T-helper 1 cell treated with Interleukin-12 subunit alpha and Interleukin-12 subunit beta and Interleukin-4 antibody, amounts not matched to agents 30 μg/mL and 1 μg/mL, for 36 hours (primary cell): Measurements from ENCODE around the gene AKAP13.

Experiments
- H3K27ac Mint-ChIP-seq: one replicate; pipeline ENCODE4 v1.8.0; 2021; ENCODE audit warnings: mild to moderate bottlenecking, mixed read lengths
- H3K27me3 Mint-ChIP-seq: one replicate; pipeline ENCODE4 v1.8.0; 2021; ENCODE audit warnings: low read depth, mixed read lengths
- H3K36me3 Mint-ChIP-seq: one replicate; pipeline ENCODE4 v1.8.0; 2021; ENCODE audit warnings: low read depth, mixed read lengths
- H3K4me1 Mint-ChIP-seq: one replicate; pipeline ENCODE4 v1.8.0; 2021; ENCODE audit warnings: low read depth, mixed read lengths
- H3K4me3 Mint-ChIP-seq: one replicate; pipeline ENCODE4 v1.8.0; 2021; ENCODE audit warnings: mild to moderate bottlenecking, moderate library complexity, mixed read lengths
- H3K9me3 Mint-ChIP-seq: one replicate; pipeline ENCODE4 v1.8.0; 2021; ENCODE audit warnings: mixed read lengths

Gene AKAP13

GRCh38 chr15:85609492-85609891 lies 229.1 kb downstream of the AKAP13 start:
- peaks cover 20% of the 10 kb centered on the region for H3K36me3 Mint-ChIP-seq
- peaks cover 23% of the 10 kb centered on the region for H3K4me1 Mint-ChIP-seq
- H3K9me3 Mint-ChIP-seq, result no peaks in the 10 kb centered on the region
- no peaks in the 10 kb centered on the region for H3K27me3 Mint-ChIP-seq
- no peak overlapping the region for H3K27ac Mint-ChIP-seq
- H3K4me3 Mint-ChIP-seq, result no peak overlapping the region

GRCh38 chr15:85611361-85611760 lies 231.0 kb downstream of the AKAP13 start:
- Mint-ChIP-seq H3K27ac (no peak overlapping the region), H3K9me3 (no peaks in the 10 kb centered on the region), H3K27me3 (no peaks in the 10 kb centered on the region), H3K4me1 (peaks cover 26% of the 10 kb centered on the region), H3K36me3 (peaks cover 14% of the 10 kb centered on the region), H3K4me3 (no peak overlapping the region)

DNA sequence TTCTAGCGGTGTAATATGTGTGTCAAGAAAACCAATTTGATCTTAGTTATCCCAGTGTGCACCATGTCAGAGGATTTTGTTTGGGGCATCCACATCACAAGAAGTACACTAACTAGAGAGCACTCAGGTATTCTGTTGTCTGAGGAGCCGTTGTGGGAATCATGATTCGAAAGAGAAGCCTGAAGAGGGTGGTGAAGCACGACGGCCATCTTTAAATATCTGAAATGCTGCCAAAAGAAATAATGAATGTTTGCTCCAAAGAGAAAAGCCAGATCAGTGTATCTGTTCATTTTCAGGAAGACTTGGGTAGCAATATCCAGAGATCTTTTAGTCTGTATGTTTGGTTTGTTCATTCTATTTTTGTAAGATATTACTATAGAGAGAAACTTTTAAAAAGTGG lies 233.7 kb downstream of the AKAP13 start:
- Mint-ChIP-seq H3K9me3 (no peaks in the 10 kb centered on the region), H3K4me3 (no peak overlapping the region), H3K27ac (no peak overlapping the region), H3K4me1 (peaks cover 18% of the 10 kb centered on the region), H3K36me3 (peaks cover 7% of the 10 kb centered on the region), H3K27me3 (no peaks in the 10 kb centered on the region)

DNA sequence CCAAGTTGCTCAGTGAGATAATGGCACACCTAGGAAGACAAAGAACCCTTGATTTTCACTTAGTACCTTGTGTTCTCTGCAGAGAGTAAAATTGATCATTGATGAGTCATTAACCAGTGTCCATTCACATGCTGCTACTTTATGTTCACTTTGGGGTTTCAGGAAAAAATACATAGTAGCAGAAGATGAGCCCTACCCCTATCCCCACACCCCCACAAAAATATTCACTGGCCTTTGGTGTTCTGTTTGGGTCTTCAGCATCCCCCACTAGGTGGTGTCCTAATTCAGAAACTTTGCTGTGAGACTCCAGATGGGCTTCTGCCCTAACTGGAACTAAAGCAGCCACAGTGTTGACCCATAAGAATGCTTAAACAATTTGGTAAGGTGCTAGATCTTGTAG lies 235.5 kb downstream of the AKAP13 start:
- no peaks in the 10 kb centered on the region for H3K27me3 Mint-ChIP-seq
- no peaks in the 10 kb centered on the region for H3K9me3 Mint-ChIP-seq
- H3K4me1 Mint-ChIP-seq, result peaks cover 18% of the 10 kb centered on the region
- no peak overlapping the region for H3K4me3 Mint-ChIP-seq
- H3K27ac Mint-ChIP-seq, result no peak overlapping the region
- peaks cover 7% of the 10 kb centered on the region for H3K36me3 Mint-ChIP-seq

DNA sequence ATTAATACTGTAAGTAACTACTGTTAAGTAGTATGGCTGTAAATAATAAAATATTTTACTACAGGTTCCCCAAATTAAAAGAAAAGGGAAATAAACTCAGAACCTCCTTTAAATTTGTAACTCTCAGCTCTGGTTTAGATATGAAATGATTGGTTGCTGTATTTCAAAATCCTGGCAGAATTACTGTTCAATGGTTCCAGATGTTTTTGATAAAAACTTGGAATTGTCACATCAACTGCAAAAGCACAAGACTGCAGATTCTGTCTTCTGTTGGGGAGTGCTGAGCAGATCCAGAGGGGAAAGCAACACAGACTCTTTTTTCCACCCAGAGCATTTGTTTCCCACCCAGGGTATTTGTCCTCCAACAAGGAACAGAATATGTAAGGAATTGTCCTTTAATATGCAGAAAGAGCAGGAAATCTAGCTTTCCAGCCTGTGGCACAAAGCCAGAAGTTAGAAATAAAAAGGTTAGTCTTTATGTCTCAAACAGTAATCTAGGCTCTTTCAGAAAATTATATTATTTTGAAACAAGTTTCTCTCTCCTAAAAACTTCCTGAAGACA lies 236.2 kb downstream of the AKAP13 start:
- Mint-ChIP-seq H3K9me3 (no peaks in the 10 kb centered on the region), H3K4me1 (peaks cover 12% of the 10 kb centered on the region), H3K4me3 (no peak overlapping the region), H3K27me3 (no peaks in the 10 kb centered on the region), H3K36me3 (peaks cover 2% of the 10 kb centered on the region), H3K27ac (no peak overlapping the region)

GRCh38 chr15:85618228-85618505 lies 237.8 kb downstream of the AKAP13 start:
- Mint-ChIP-seq H3K36me3 (peaks cover 2% of the 10 kb centered on the region), H3K27ac (no peak overlapping the region), H3K27me3 (no peaks in the 10 kb centered on the region), H3K4me1 (peaks cover 16% of the 10 kb centered on the region), H3K9me3 (no peaks in the 10 kb centered on the region), H3K4me3 (no peak overlapping the region)

- no peak overlapping the region for H3K4me3 Mint-ChIP-seq
- no peaks in the 10 kb centered on the region for H3K27me3 Mint-ChIP-seq
- H3K4me1 Mint-ChIP-seq, result peaks cover 24% of the 10 kb centered on the region
- H3K9me3 Mint-ChIP-seq, result no peaks in the 10 kb centered on the region
- H3K36me3 Mint-ChIP-seq, result peaks cover 5% of the 10 kb centered on the region
- no peak overlapping the region for H3K27ac Mint-ChIP-seq
Observed at GRCh38 chr15:85618956-85619491, 238.6 kb downstream of the AKAP13 start.

GRCh38 chr15:85619992-85620689 lies 239.7 kb downstream of the AKAP13 start:
- Mint-ChIP-seq H3K36me3 (peaks cover 5% of the 10 kb centered on the region), H3K9me3 (no peaks in the 10 kb centered on the region), H3K4me3 (no peak overlapping the region), H3K27ac (no peak overlapping the region), H3K4me1 (peaks cover 35% of the 10 kb centered on the region), H3K27me3 (no peaks in the 10 kb centered on the region)

DNA sequence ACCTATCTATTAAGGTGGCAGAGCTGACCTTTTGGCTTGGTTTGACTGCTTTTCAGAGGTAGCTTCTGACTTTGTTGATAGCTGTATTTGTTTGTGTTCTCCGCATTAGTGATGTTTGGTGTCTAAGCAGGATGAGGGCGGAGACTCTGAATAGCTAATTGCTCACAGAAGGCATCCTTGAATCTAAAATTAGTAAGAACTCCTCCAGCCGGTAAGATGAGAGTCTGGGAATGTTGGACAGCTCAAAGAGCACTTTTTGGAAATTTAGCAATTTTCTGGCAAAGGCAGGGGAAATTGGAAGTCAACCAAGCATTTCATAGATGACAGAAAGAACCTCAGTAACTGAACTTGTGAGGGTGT lies 240.3 kb downstream of the AKAP13 start:
- H3K9me3 Mint-ChIP-seq, result no peaks in the 10 kb centered on the region
- no peaks in the 10 kb centered on the region for H3K27me3 Mint-ChIP-seq
- peaks cover 10% of the 10 kb centered on the region for H3K36me3 Mint-ChIP-seq
- H3K27ac Mint-ChIP-seq, result no peak overlapping the region
- H3K4me1 Mint-ChIP-seq, result peaks cover 40% of the 10 kb centered on the region
- no peak overlapping the region for H3K4me3 Mint-ChIP-seq

GRCh38 chr15:85621094-85621493 lies 240.7 kb downstream of the AKAP13 start:
- Mint-ChIP-seq H3K27ac (no peak overlapping the region), H3K36me3 (peaks cover 12% of the 10 kb centered on the region), H3K4me1 (peaks cover 39% of the 10 kb centered on the region), H3K9me3 (no peaks in the 10 kb centered on the region), H3K27me3 (no peaks in the 10 kb centered on the region), H3K4me3 (peak overlapping the region; percentile 19)

GRCh38 chr15:85622221-85622831 lies 241.9 kb downstream of the AKAP13 start:
- Mint-ChIP-seq H3K4me1 (peaks cover 48% of the 10 kb centered on the region), H3K4me3 (no peak overlapping the region), H3K9me3 (no peaks in the 10 kb centered on the region), H3K27me3 (no peaks in the 10 kb centered on the region), H3K36me3 (peaks cover 20% of the 10 kb centered on the region), H3K27ac (peak overlapping the region; percentile 10)

- H3K36me3 Mint-ChIP-seq, result peaks cover 21% of the 10 kb centered on the region
- no peaks in the 10 kb centered on the region for H3K27me3 Mint-ChIP-seq
- H3K4me1 Mint-ChIP-seq, result peaks cover 43% of the 10 kb centered on the region
- peak overlapping the region; percentile 1 for H3K4me3 Mint-ChIP-seq
- no peaks in the 10 kb centered on the region for H3K9me3 Mint-ChIP-seq
- peak overlapping the region; percentile 5 for H3K27ac Mint-ChIP-seq
Observed at GRCh38 chr15:85623315-85624049, 243.1 kb downstream of the AKAP13 start.

DNA sequence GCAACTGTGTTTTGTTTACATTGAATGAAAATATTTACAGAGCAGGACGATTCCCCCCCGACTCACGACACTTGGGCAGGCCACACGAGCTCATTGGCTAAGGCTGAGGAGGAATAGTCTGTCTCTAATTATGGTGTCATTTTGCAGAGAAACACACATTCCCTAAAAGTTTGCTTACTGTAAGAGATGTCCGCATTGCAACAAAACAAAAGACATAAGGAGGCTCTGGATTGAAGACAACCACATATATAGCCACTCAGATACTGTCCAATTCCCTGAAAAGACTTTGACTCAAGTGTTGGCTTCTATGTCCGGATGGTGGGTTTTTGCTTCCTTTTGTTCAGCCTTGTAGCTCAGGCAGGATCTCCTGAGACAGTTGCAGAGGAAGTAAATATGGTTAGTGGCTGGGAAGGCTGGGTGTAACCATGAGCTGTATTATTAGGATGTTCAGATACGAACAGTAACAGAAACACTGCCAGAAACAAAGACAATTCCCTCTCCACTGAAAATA lies 243.9 kb downstream of the AKAP13 start:
- Mint-ChIP-seq H3K27ac (peak overlapping the region; percentile 82), H3K27me3 (no peaks in the 10 kb centered on the region), H3K4me3 (peak overlapping the region; percentile 37), H3K4me1 (peaks cover 46% of the 10 kb centered on the region), H3K9me3 (no peaks in the 10 kb centered on the region), H3K36me3 (peaks cover 21% of the 10 kb centered on the region)

DNA sequence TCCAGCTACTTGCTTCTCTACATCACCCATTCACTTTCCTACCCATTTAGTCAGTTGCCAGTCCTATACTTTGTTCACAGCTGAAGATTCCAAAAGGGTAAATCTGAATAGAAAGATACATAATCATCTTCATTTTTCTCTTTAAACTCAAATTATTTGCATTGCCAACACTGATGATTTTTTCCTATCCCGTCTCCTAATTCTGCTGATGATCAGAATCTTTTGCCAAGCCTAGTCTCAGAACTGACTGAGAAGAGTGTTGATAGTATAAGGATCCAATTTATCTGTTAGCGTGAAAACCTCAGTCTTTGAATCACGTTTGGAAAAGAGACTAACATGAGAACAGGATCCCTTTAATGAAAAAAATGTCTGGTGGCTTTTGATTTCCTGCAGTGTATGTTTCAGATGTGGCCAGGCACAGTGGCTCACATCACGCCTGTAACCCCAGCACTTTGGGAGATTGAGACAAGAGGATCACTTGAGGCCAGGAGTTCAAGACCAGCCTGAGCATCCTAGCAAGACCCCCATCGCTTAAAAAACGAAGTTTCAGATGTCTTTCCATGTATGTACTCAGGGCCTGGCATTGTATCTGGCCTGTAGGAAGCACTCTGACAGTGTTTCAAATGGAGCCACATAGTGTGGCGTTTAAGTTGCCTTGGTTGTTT lies 244.9 kb downstream of the AKAP13 start:
- Mint-ChIP-seq H3K36me3 (peaks cover 25% of the 10 kb centered on the region), H3K27ac (peak overlapping the region; percentile 82), H3K4me3 (peak overlapping the region; percentile 45), H3K27me3 (no peaks in the 10 kb centered on the region), H3K9me3 (no peaks in the 10 kb centered on the region), H3K4me1 (peaks cover 46% of the 10 kb centered on the region)
